Bone marrow (tissue), 2 donors: Measurements from ENCODE around the gene TTC9.
A peak's percentile ranks its signal among the peaks of the same experiment; 100 is the strongest.

Experiments
- DNase-seq, 2 donors: peaks; one replicate each; lab custom pipeline; 2025; lab: John Stamatoyannopoulos, UW

TTC9 gene

GRCh38 chr14:70641548-70642302 is at the start of gene TTC9:
Gene TTC9 (plus strand): TSS chr14:70641916. CDS start chr14:70642130, 214 bp downstream.
- no peak for DNase-seq

- no peak for DNase-seq
Observed at GRCh38 chr14:70594461-70594860, 47.3 kb upstream of the TTC9 start.

GRCh38 chr14:70595443-70596185 is 46.1 kb upstream of the TTC9 start:
- no peak for DNase-seq

- no peak for DNase-seq
Observed at GRCh38 chr14:70597731-70598130, 44.0 kb upstream of the TTC9 start.

- DNase-seq = no peak
Observed at GRCh38 chr14:70599345-70599744, 42.4 kb upstream of the TTC9 start.

GRCh38 chr14:70600382-70601157 is 41.1 kb upstream of the TTC9 start, which contains the start of gene MED6:
Gene MED6 (minus strand): TSS chr14:70600655. CDS start chr14:70600637, 18 bp downstream.
- DNase-seq = peak; percentile 73 to 94

GRCh38 chr14:70601162-70601561 is 40.6 kb upstream of the TTC9 start:
- DNase-seq = no peak

- no peak for DNase-seq
Observed at GRCh38 chr14:70602254-70602653, 39.5 kb upstream of the TTC9 start.

- no peak for DNase-seq
Observed at GRCh38 chr14:70611216-70611615, 30.5 kb upstream of the TTC9 start.

- DNase-seq = no peak
Observed at GRCh38 chr14:70616646-70617045, 25.1 kb upstream of the TTC9 start.

- DNase-seq = no peak
Observed at GRCh38 chr14:70618314-70618713, 23.4 kb upstream of the TTC9 start.

- DNase-seq = no peak
Observed at GRCh38 chr14:70619708-70620107, 22.0 kb upstream of the TTC9 start.

- peak in 1 of 2 donors; percentile 55 for DNase-seq
Observed at GRCh38 chr14:70622111-70622712, 19.5 kb upstream of the TTC9 start.

GRCh38 chr14:70624972-70625371 is 16.7 kb upstream of the TTC9 start:
- no peak for DNase-seq

GRCh38 chr14:70631948-70632347 is 9.8 kb upstream of the TTC9 start:
- DNase-seq = no peak

GRCh38 chr14:70635971-70636595 is 5.6 kb upstream of the TTC9 start:
- no peak for DNase-seq

GRCh38 chr14:70638416-70638815 is 3.3 kb upstream of the TTC9 start:
- no peak for DNase-seq

GRCh38 chr14:70640938-70641547 is 673 bp upstream of the TTC9 start:
- no peak for DNase-seq

GRCh38 chr14:70642303-70643235 is 853 bp downstream of the TTC9 start:
- no peak for DNase-seq

GRCh38 chr14:70643967-70644366 is 2.3 kb downstream of the TTC9 start:
- DNase-seq = no peak
